ENCODE measurements around the gene INPPL1. TPM values are rescaled to one million over a fixed set of nuclear protein-coding genes. Genes with fewer than 3 reads are reported as not detected.

INPPL1 gene
- total and polyA plus RNA-seq, 4 donors = 66.3 to 199 (median 91.6) TPM

DNA sequence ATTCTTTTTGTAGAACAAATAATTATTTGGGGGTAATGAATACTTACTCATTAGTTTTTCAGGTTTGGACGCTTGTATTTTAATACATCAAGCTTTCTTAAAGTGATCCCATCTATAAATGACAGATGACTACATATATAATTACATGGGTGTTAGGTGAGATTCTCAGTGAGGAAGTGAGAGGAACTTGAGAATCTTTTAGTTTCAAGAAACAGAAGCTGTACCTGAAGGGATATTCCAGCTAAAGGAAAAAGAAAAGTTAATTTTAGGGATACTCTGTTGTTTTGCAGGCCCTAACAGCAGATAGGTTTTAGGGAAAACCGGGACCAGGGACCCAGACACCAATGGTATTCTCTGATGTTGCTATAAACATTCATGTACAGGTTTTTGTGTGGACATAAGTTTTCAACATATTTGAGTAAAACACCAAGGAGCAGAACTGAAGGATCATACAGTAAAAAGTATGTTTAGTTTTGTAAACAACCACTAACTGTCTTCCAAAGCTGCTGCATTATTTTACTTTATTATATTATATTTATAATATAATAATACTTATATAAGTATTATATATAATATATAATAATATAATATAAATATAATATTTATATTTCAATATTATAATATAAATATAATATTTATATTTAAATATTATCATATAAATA is 43.5 kb downstream of the INPPL1 start:
- no peak for ATAC-seq (ENCODE audit: insufficient read depth, low FRiP score)
- Histone ChIP-seq H3K4me1 (ENCODE audit: control insufficient read depth in 5 of 5, insufficient read depth in 5 of 5, low read length in 5 of 5) (no peaks in the 10 kb centered on the region), H3K36me3 (ENCODE audit: control insufficient read depth in 4 of 4, insufficient read depth in 4 of 4, low read length in 4 of 4) (no peaks in the 10 kb centered on the region), H3K9me3 (ENCODE audit: control insufficient read depth in 4 of 4, insufficient read depth in 3 of 4, low read length in 3 of 4) (no peaks in the 10 kb centered on the region), H3K27me3 (ENCODE audit: control insufficient read depth in 3 of 3, insufficient read depth in 3 of 3, low read length in 2 of 3) (peaks cover 0 to 2% (median 0%) of the 10 kb centered on the region in 3 donors), H3K4me3 (no peak overlapping the region), H3K9ac (ENCODE audit: insufficient read depth in 1 of 2, low read length in 2 of 2) (no peak overlapping the region), H3K27ac (ENCODE audit: low read depth in 1 of 2, low read length in 1 of 2) (no peak overlapping the region)
- no peak for DNase-seq
- WGBS, 2 donors = 86 to 95% methylated on average over 2 of the region's 2 CpGs
- TF ChIP-seq, protein P1, sequence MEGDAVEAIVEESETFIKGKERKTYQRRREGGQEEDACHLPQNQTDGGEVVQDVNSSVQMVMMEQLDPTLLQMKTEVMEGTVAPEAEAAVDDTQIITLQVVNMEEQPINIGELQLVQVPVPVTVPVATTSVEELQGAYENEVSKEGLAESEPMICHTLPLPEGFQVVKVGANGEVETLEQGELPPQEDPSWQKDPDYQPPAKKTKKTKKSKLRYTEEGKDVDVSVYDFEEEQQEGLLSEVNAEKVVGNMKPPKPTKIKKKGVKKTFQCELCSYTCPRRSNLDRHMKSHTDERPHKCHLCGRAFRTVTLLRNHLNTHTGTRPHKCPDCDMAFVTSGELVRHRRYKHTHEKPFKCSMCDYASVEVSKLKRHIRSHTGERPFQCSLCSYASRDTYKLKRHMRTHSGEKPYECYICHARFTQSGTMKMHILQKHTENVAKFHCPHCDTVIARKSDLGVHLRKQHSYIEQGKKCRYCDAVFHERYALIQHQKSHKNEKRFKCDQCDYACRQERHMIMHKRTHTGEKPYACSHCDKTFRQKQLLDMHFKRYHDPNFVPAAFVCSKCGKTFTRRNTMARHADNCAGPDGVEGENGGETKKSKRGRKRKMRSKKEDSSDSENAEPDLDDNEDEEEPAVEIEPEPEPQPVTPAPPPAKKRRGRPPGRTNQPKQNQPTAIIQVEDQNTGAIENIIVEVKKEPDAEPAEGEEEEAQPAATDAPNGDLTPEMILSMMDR (IDR thresholded peaks at IDR 0.05; ENCODE audit: control extremely low read depth, extremely low read depth) = no peak

DNA sequence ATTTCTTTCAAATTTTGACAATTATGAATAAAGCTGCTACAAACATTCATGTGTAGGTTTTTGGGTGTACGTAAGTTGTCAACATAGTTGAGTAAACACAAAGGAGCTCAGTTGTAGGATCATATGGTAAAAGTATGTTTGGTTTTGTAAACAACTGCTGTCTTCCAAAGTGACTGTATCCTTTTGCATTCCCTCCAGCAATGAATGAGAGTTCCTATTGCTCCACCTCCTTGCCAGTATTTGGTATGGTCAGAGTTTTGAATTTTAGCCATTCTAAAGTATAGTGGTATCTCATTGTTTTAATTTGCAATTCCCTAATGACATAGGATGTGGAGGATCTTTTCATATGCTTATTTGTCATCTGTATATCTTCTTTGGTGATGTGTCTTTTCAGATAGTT is 47.4 kb downstream of the INPPL1 start:
- Histone ChIP-seq H3K9ac (ENCODE audit: insufficient read depth in 1 of 2, low read length in 2 of 2) (no peak overlapping the region), H3K9me3 (ENCODE audit: control insufficient read depth in 4 of 4, insufficient read depth in 3 of 4, low read length in 3 of 4) (no peaks in the 10 kb centered on the region), H3K27me3 (ENCODE audit: control insufficient read depth in 3 of 3, insufficient read depth in 3 of 3, low read length in 2 of 3) (peaks cover 0 to 2% (median 0%) of the 10 kb centered on the region in 3 donors), H3K36me3 (ENCODE audit: control insufficient read depth in 4 of 4, insufficient read depth in 4 of 4, low read length in 4 of 4) (no peaks in the 10 kb centered on the region), H3K4me3 (no peak overlapping the region), H3K4me1 (ENCODE audit: control insufficient read depth in 5 of 5, insufficient read depth in 5 of 5, low read length in 5 of 5) (no peaks in the 10 kb centered on the region), H3K27ac (ENCODE audit: low read depth in 1 of 2, low read length in 1 of 2) (no peak overlapping the region)
- ATAC-seq (ENCODE audit: insufficient read depth, low FRiP score) (no peak), DNase-seq (no peak)
- TF ChIP-seq, protein P1 (IDR thresholded peaks at IDR 0.05; ENCODE audit: control extremely low read depth, extremely low read depth) = no peak
- 73 to 88% methylated on average over 1 of the region's 1 CpG for WGBS, 2 donors

DNA sequence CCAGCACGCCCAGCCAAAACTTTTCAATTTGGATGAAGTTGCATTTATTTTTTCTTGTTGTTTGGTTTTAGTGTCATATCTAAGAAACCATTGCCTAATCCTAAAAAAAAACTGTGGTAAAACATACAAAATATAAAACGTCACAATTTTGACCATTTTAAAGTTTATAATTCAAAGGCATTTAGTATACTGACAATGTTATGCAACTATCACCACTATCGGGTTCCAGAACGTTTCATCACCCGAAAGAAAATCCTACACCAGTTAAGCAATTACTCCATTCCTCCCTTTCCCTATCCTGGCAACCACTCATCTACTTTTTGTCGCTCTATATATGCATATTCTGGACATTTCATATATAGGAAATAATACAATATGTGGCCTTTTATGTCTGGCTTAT is 49.9 kb downstream of the INPPL1 start:
- WGBS, 2 donors = 54 to 73% methylated on average over 6 of the region's 6 CpGs
- Histone ChIP-seq H3K4me1 (ENCODE audit: control insufficient read depth in 5 of 5, insufficient read depth in 5 of 5, low read length in 5 of 5) (no peaks in the 10 kb centered on the region), H3K27ac (ENCODE audit: low read depth in 1 of 2, low read length in 1 of 2) (no peak overlapping the region), H3K9ac (ENCODE audit: insufficient read depth in 1 of 2, low read length in 2 of 2) (no peak overlapping the region), H3K27me3 (ENCODE audit: control insufficient read depth in 3 of 3, insufficient read depth in 3 of 3, low read length in 2 of 3) (no peaks in the 10 kb centered on the region), H3K36me3 (ENCODE audit: control insufficient read depth in 4 of 4, insufficient read depth in 4 of 4, low read length in 4 of 4) (no peaks in the 10 kb centered on the region), H3K9me3 (ENCODE audit: control insufficient read depth in 4 of 4, insufficient read depth in 3 of 4, low read length in 3 of 4) (no peaks in the 10 kb centered on the region), H3K4me3 (no peak overlapping the region)
- TF ChIP-seq, protein P1 (IDR thresholded peaks at IDR 0.05; ENCODE audit: control extremely low read depth, extremely low read depth) = no peak
- no peak for ATAC-seq (ENCODE audit: insufficient read depth, low FRiP score)
- peak in 1 of 3 donors; percentile 6 for DNase-seq

DNA sequence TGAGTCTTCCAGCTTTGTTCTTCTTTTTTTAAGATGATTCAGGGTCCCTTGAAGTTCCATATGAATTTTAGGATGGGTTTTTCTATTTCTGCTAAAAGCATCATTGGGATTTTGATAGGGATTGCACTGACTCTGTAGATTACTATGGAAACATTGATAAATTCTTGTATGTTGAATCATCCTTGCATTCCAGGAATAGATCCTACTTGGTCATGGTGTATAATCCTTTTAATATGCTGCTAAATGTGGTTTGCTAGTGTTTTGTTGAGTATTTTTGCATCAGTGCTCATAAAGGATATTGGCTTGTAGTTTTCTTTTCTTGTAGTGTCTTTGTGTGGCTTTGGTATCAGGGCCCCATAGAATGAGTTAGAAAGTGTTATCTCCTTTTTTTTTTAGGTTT is 54.3 kb downstream of the INPPL1 start:
- H3K9me3 ChIP-seq (ENCODE audit: control insufficient read depth in 4 of 4, insufficient read depth in 3 of 4, low read length in 3 of 4) = peaks cover 0 to 2% (median 0%) of the 10 kb centered on the region in 4 donors
- TF ChIP-seq, protein P1 (IDR thresholded peaks at IDR 0.05; ENCODE audit: control extremely low read depth, extremely low read depth) = no peak
- H3K4me1 ChIP-seq (ENCODE audit: control insufficient read depth in 5 of 5, insufficient read depth in 5 of 5, low read length in 5 of 5) = no peaks in the 10 kb centered on the region
- no peak overlapping the region for H3K9ac ChIP-seq (ENCODE audit: insufficient read depth in 1 of 2, low read length in 2 of 2)
- H3K36me3 ChIP-seq (ENCODE audit: control insufficient read depth in 4 of 4, insufficient read depth in 4 of 4, low read length in 4 of 4) = no peaks in the 10 kb centered on the region
- no peak overlapping the region for H3K27ac ChIP-seq (ENCODE audit: low read depth in 1 of 2, low read length in 1 of 2)
- ATAC-seq (ENCODE audit: insufficient read depth, low FRiP score) (no peak), DNase-seq (no peak)
- H3K27me3 ChIP-seq (ENCODE audit: control insufficient read depth in 3 of 3, insufficient read depth in 3 of 3, low read length in 2 of 3) = no peaks in the 10 kb centered on the region
- H3K4me3 ChIP-seq = no peak overlapping the region

All from lung (tissue), 12 donors.